Body of pancreas (tissue), 4 donors: ENCODE data around the gene CCDC110. TPM values are rescaled to one million over a fixed set of nuclear protein-coding genes. Genes with fewer than 3 reads are reported as not detected.
"Not testable (repeated sequence)": the region's sequence is repeated elsewhere in the genome, so short reads cannot be mapped to it uniquely, and the experiment has no call there.

Source experiments
- ATAC-seq: fragments of 150-250 bp; one replicate; pipeline ENCODE4 v1.9.1; 2016
- DNase-seq, 4 donors: peaks; one replicate each; pipeline ENCODE4 v3.0.0-alpha.2; 2019
- H3K27ac ChIP-seq, 4 donors: fragments of 200-600 bp; sonication (generic); 1 replicate in 3 of 4; 2 replicates in 1 of 4; pipeline versions ENCODE4 v1.5.1 to v1.6.1; 2016 to 2019; ENCODE audit warnings: mild to moderate bottlenecking in 1 of 4, mixed read lengths in 1 of 4, moderate library complexity in 1 of 4
- H3K27me3 ChIP-seq, 2 donors: fragments of 200-600 bp; sonication (generic); one replicate each; pipeline ENCODE4 v1.6.0; 2016; ENCODE audit warnings: mild to moderate bottlenecking in 1 of 2
- H3K36me3 ChIP-seq, 2 donors: fragments of 200-600 bp; sonication (generic); replicated peaks in 1 of 2; 2 replicates each; pipeline ENCODE4 v1.5.1; 2016; ENCODE audit warnings: low read depth in 2 of 2; ENCODE audit not compliant: insufficient read depth in 1 of 2
- H3K4me1 ChIP-seq: fragments of 200-600 bp; sonication (generic); one replicate; pipeline ENCODE4 v1.6.0; 2016
- H3K4me3 ChIP-seq, 2 donors: fragments of 200-600 bp; sonication (generic); 1 replicate in 1 of 2; 2 replicates in 1 of 2; pipeline ENCODE4 v1.5.1; 2016 to 2019
- H3K9me3 ChIP-seq, 3 donors: fragments of 200-600 bp; sonication (generic); 1 replicate in 2 of 3; 2 replicates in 1 of 3; pipeline ENCODE4 v1.5.1; 2016
- CTCF ChIP-seq, 7 experiments: fragments of 450-650 bp in 4 of 7; fragments of 200-600 bp in 3 of 7; sonication (generic) in 3 of 7; IDR thresholded peaks; one replicate each; pipeline ENCODE4 v1.5.1; 2016 to 2019; ENCODE audit warnings: antibody characterized with exemption in 7 of 7
- POLR2A ChIP-seq, 3 donors: fragments of 450-650 bp; IDR thresholded peaks; one replicate each; pipeline ENCODE4 v1.6.1; 2016; ENCODE audit warnings: antibody characterized with exemption in 3 of 3, mild to moderate bottlenecking in 2 of 3
- WGBS, 2 donors: methylation state at CpG; one replicate each; pipeline ENCODE4 v1.1.5; 2017; 5-methylcytosine and 5-hydroxymethylcytosine counted together
- intact Hi-C: fragments of 100-400 bp; cut with DNase I; formaldehyde crosslinking; loops from one replicate; pipeline ENCODE4 v1.15.1; 2023
- total RNA-seq, 2 donors: library from RNA; depleted of rRNA; stranded (reverse); fragments of >200 nt; gene quantifications; one replicate each; pipeline ENCODE4 v1.1.0, GENCODE V29; 2016

Gene CCDC110
- total RNA-seq, 2 donors from 2014 or later: 15.3 to 20.1 TPM

- Histone ChIP-seq H3K4me1 (peaks cover 22% of the 10 kb centered on the region), H3K4me3 (no peak overlapping the region), H3K9me3 (no peaks in the 10 kb centered on the region), H3K27ac (no peak overlapping the region), H3K27me3 (no peaks in the 10 kb centered on the region), H3K36me3 (no peaks in the 10 kb centered on the region)
- 69 to 77% methylated on average over 4 of the region's 4 CpGs for WGBS, 2 donors
- intact Hi-C loops: no loop called here
- ATAC-seq (no peak), DNase-seq (no peak)
- no peak for TF ChIP-seq POLR2A (IDR thresholded peaks at IDR 0.05)
- no peak for TF ChIP-seq CTCF (IDR thresholded peaks at IDR 0.05)
Measured at GRCh38 chr4:185515248-185515647, 43.7 kb upstream of the CCDC110 start.

- H3K27me3 ChIP-seq: no peaks in the 10 kb centered on the region
- H3K27ac ChIP-seq: peak overlapping the region in 3 of 4 donors; percentile 2 to 35 (median 21)
- H3K4me3 ChIP-seq: no peak overlapping the region
- H3K9me3 ChIP-seq: no peaks in the 10 kb centered on the region
- DNase-seq: no peak
- no peak for ATAC-seq
- intact Hi-C loops: no loop called here
- TF ChIP-seq CTCF (IDR thresholded peaks at IDR 0.05): no peak
- TF ChIP-seq POLR2A (IDR thresholded peaks at IDR 0.05): no peak
- peaks cover 22% of the 10 kb centered on the region for H3K4me1 ChIP-seq
- 80 to 82% methylated on average over 17 of the region's 17 CpGs for WGBS, 2 donors
- no peaks in the 10 kb centered on the region for H3K36me3 ChIP-seq
Measured at GRCh38 chr4:185514182-185514697, 42.7 kb upstream of the CCDC110 start.

GRCh38 chr4:185513489-185514181 lies 42.1 kb upstream of the CCDC110 start:
- Histone ChIP-seq H3K27me3 (no peaks in the 10 kb centered on the region), H3K4me3 (no peak overlapping the region), H3K4me1 (peaks cover 22% of the 10 kb centered on the region), H3K36me3 (no peaks in the 10 kb centered on the region), H3K27ac (peak overlapping the region in 3 of 4 donors; percentile 2 to 35 (median 21)), H3K9me3 (no peaks in the 10 kb centered on the region)
- intact Hi-C loops: no loop called here
- WGBS, 2 donors: 28 to 46% methylated on average over 10 of the region's 10 CpGs
- peak; percentile 27 to 61 (median 52) for DNase-seq
- peak; percentile 71 for ATAC-seq
- no peak for TF ChIP-seq CTCF (IDR thresholded peaks at IDR 0.05)
- no peak for TF ChIP-seq POLR2A (IDR thresholded peaks at IDR 0.05)

GRCh38 chr4:185512516-185512915 lies 41.0 kb upstream of the CCDC110 start:
- TF ChIP-seq POLR2A (IDR thresholded peaks at IDR 0.05): no peak
- no peak for TF ChIP-seq CTCF (IDR thresholded peaks at IDR 0.05)
- Histone ChIP-seq H3K27me3 (no peaks in the 10 kb centered on the region), H3K9me3 (no peaks in the 10 kb centered on the region), H3K27ac (no peak overlapping the region), H3K4me3 (no peak overlapping the region), H3K4me1 (peaks cover 22% of the 10 kb centered on the region), H3K36me3 (no peaks in the 10 kb centered on the region)
- DNase-seq: no peak
- 88 to 89% methylated on average over 3 of the region's 3 CpGs for WGBS, 2 donors
- intact Hi-C loops: no loop called here
- no peak for ATAC-seq

GRCh38 chr4:185511243-185511642 lies 39.7 kb upstream of the CCDC110 start:
- Histone ChIP-seq H3K27ac (peak overlapping the region in 1 of 4 donors; percentile 26), H3K4me1 (peaks cover 22% of the 10 kb centered on the region)
- H3K36me3 ChIP-seq, H3K4me3 ChIP-seq, DNase-seq, intact Hi-C loops, ATAC-seq, H3K9me3 ChIP-seq, H3K27me3 ChIP-seq: not testable (repeated sequence)
- 75 to 78% methylated on average over 2 of the region's 2 CpGs for WGBS, 2 donors
